C4-2B (cell line): ENCODE results near the gene DNAJB1.

ENCODE experiments used
- H3K27ac ChIP-seq: fragments of 450-650 bp; 2 replicates; pipeline ENCODE4 v1.5.1; 2017
- CTCF ChIP-seq: fragments of 450-650 bp; conservative IDR thresholded peaks from 2 replicates; pipeline ENCODE4 v1.5.1; 2017; ENCODE audit warnings: mild to moderate bottlenecking
- ZFX ChIP-seq: fragments of 450-650 bp; IDR thresholded peaks from 2 replicates; pipeline ENCODE4 v1.6.1; 2017

The DNAJB1 gene

GRCh38 chr19:14476327-14476672 lies 41.9 kb downstream of the DNAJB1 start:
- no peak overlapping the region for H3K27ac ChIP-seq
- no peak for TF ChIP-seq CTCF
- TF ChIP-seq ZFX = no peak

GRCh38 chr19:14475251-14476073 lies 42.7 kb downstream of the DNAJB1 start, which contains the start of gene PTGER1:
Gene PTGER1, minus strand, starts transcription at chr19:14475354. Its CDS starts 1,034 bp downstream, at chr19:14474320.
- TF ChIP-seq ZFX (no peak), CTCF (no peak; the same call in 1 of the 2 replicates)
- H3K27ac ChIP-seq = no peak within 1 kb of the TSS

- no peak overlapping the region for H3K27ac ChIP-seq
- TF ChIP-seq CTCF (no peak), ZFX (no peak)
Measured at GRCh38 chr19:14474827-14475226, 43.4 kb downstream of the DNAJB1 start.

DNA sequence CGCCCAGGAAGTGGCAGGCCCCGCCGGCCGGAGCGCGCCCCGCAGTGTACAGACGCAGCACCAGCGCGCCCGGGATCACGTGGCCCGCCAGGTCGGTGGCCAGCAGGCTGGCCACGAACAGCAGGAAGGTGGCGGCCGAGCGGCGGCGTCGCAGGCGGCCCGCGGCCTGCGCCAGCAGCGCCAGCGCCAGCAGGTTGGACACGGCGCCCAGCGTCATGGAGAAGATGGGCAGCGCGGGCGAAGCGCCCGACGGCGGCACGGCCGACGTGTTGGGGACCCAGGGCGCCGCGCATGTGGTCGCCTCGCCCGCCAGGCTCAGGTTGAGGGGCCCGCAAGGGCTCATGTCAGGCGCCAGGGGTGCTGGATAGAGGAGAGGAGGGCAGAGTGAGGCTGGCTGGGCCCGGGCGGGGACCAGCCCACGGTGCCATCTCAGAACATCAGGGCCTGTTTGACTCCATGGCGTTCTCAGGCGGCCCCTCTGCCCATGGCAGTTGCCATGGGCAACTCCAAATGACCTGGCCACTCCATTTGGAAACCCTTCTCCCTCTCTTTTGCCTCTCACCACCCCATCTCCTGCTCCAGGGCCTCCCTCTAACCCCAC lies 44.1 kb downstream of the DNAJB1 start:
- TF ChIP-seq ZFX = no peak
- TF ChIP-seq CTCF = no peak

GRCh38 chr19:14473073-14473977 lies 44.9 kb downstream of the DNAJB1 start:
- no peak for TF ChIP-seq CTCF
- no peak for TF ChIP-seq ZFX
- no peak overlapping the region for H3K27ac ChIP-seq

More for the DNA sequence above, 44.1 kb downstream of the DNAJB1 start:
- H3K27ac ChIP-seq = no peak overlapping the region

DNA sequence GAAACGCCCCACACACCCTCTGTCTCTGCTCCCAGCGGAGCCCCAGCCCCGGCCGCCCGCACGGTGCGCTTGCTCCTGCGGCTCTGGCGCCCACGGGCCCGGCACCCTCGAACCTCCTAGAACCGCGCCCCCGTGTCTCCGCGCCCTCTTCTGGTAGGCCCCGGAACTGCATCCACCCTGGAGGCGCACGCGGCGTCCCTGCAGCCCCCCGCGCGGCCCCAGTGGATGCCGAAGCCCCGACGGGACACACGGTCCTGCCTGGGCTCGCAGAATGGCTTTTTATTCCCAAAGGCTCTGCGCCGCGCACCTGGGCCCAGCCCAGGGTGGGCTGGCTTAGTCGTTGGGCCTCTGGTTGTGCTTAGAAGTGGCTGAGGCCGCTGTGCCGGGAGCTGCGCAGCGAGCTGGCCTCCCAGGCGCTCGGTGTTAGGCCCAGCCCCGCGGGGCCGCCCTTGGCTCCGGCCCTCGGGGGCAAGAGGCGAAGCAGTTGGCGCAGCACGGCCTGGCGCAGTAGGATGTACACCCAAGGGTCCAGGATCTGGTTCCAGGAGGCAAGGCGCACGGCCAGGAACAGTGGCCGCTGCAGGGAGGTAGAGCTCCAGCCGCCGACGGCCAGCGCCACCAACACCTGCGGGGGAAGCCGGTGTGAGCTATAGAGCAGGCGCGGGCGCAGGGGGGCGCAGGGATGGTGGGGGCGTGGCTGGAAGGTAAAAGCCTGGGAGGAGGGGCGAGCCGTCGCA lies 45.8 kb downstream of the DNAJB1 start:
- peak; percentile 98 for TF ChIP-seq CTCF
- no peak for TF ChIP-seq ZFX
- no peak overlapping the region; the same call in 1 of the 2 replicates for H3K27ac ChIP-seq
